K562 treated with DMSO at 1 percent for 48 hours (cell line): ENCODE data around the gene CCDC92B. TPM values are rescaled to one million over a fixed set of nuclear protein-coding genes. Genes with fewer than 3 reads are reported as not detected.

ENCODE experiments used
- total RNA-seq: library from RNA; unstranded; fragments of 300-600 nt; gene quantifications from 2 replicates; pipeline ENCODE4 v1.2.3, GENCODE V29; 2022; ENCODE audit warnings: low replicate concordance; ENCODE audit errors: extremely low read depth

CCDC92B gene
- not detected in 2 replicates for total RNA-seq

GRCh38 chr17:2749058-2749783 lies at the start of gene CCDC92B:
TSS of gene CCDC92B (minus strand) at chr17:2749652. CDS start at chr17:2735145, 14,507 bp downstream.

GRCh38 chr17:2796164-2797125 lies 47.0 kb upstream of the CCDC92B start, which contains the start of gene RAP1GAP2:
TSS of gene RAP1GAP2 (plus strand) at chr17:2796438. CDS start at chr17:2796528, 90 bp downstream.

DNA sequence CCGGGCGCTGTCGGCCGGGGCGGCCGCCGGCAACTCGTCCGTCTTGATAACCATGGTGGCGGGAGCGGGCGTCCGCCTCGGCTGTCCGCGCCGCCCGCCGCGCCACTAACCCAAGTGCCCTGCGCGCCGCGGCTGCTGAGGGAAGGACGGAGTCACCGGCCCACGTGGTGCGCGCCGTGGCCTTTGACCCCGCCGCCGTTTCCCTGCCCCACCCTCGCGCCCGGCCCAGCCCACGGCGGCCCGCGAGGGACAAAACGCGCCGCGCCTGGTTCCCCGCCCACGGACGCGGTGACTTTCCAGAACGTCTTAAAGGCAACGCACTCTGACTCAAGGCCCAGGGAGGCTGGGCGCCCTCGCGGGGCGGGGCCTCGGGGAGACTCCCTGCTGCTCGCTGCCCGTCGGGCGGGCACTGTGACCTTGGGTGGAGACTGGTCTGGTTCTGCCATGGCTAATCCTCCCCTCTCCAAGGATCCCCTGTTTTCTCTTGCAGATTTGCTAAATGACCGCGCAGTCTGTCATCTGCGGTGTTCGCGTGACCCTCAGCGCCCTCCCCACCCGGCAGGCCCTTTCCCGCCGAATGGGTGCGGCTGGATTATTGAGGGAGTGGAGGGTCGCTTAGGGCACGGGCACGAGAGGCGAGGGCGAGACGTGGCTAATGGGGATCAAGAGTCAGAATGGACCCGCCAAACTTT lies 37.7 kb downstream of the CCDC92B start, which contains the start of gene CLUH:
CLUH (minus strand) TSS at position 157 of the 692 bp plus-strand sequence; CDS start at position 54, 103 bp downstream.

Other genes with a start within 250 kb of the CCDC92B start
- gene METTL16, start 237.8 kb downstream of the CCDC92B start, total RNA-seq: not detected in 2 replicates
- not detected in 2 replicates for gene PAFAH1B1, start 156.0 kb downstream of the CCDC92B start, total RNA-seq
- not detected in 2 replicates for gene CLUH, start 37.9 kb downstream of the CCDC92B start, total RNA-seq
- gene RAP1GAP2, start 46.8 kb upstream of the CCDC92B start, total RNA-seq: not detected in 2 replicates